ENCODE results near the gene LAMB1.

GRCh38 chr7:107909445-107909844, 93.5 kb downstream of the LAMB1 start:
- TF ChIP-seq, protein P1, sequence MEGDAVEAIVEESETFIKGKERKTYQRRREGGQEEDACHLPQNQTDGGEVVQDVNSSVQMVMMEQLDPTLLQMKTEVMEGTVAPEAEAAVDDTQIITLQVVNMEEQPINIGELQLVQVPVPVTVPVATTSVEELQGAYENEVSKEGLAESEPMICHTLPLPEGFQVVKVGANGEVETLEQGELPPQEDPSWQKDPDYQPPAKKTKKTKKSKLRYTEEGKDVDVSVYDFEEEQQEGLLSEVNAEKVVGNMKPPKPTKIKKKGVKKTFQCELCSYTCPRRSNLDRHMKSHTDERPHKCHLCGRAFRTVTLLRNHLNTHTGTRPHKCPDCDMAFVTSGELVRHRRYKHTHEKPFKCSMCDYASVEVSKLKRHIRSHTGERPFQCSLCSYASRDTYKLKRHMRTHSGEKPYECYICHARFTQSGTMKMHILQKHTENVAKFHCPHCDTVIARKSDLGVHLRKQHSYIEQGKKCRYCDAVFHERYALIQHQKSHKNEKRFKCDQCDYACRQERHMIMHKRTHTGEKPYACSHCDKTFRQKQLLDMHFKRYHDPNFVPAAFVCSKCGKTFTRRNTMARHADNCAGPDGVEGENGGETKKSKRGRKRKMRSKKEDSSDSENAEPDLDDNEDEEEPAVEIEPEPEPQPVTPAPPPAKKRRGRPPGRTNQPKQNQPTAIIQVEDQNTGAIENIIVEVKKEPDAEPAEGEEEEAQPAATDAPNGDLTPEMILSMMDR (conservative IDR thresholded peaks at IDR 0.05; ENCODE audit: low read depth, low read length): no peak
- TF ChIP-seq EZH2 (IDR thresholded peaks at IDR 0.05; ENCODE audit: low read length, unreplicated experiment): no peak
